ENCODE results near the gene ADGRV1.

DNA sequence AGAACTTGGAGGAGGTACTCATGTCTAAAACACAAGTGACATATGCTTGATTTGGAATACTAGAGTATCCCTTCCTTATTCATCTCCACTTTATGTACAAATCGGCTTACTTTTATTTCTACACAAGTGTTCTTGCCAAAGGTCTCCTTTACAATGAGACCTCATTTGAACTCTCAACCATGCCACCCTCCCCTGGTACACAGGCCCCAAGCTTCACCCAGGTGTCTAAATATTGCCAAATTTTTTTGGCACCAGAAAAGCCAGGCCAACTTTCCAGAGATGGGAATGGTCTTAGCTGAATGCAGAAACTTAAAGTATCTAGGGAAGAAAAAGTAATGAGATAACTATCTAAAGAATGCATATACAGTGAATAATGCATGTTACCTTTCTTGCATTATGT, 48.2 kb upstream of the ADGRV1 start:
- no peak for TF ChIP-seq POLR2A (IDR thresholded peaks at IDR 0.05)
- TF ChIP-seq, protein P1, sequence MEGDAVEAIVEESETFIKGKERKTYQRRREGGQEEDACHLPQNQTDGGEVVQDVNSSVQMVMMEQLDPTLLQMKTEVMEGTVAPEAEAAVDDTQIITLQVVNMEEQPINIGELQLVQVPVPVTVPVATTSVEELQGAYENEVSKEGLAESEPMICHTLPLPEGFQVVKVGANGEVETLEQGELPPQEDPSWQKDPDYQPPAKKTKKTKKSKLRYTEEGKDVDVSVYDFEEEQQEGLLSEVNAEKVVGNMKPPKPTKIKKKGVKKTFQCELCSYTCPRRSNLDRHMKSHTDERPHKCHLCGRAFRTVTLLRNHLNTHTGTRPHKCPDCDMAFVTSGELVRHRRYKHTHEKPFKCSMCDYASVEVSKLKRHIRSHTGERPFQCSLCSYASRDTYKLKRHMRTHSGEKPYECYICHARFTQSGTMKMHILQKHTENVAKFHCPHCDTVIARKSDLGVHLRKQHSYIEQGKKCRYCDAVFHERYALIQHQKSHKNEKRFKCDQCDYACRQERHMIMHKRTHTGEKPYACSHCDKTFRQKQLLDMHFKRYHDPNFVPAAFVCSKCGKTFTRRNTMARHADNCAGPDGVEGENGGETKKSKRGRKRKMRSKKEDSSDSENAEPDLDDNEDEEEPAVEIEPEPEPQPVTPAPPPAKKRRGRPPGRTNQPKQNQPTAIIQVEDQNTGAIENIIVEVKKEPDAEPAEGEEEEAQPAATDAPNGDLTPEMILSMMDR (IDR thresholded peaks at IDR 0.05) = no peak
